Kidney epithelial cell (primary cell): ENCODE measurements around the gene SRPK3. TPM values are rescaled to one million over a fixed set of nuclear protein-coding genes. Genes with fewer than 3 reads are reported as not detected.
"Not testable (repeated sequence)": the region's sequence is repeated elsewhere in the genome, so short reads cannot be mapped to it uniquely, and the experiment has no call there.

Experiments
- DNase-seq: peaks from one replicate; pipeline ENCODE4 v3.0.0-alpha.2; 2010; ENCODE audit warnings: low read depth
- H3K27me3 ChIP-seq: 2 replicates; pipeline ENCODE4 v1.6.0; 2011; ENCODE audit warnings: low read length; ENCODE audit not compliant: control insufficient read depth, insufficient read depth
- H3K36me3 ChIP-seq: 2 replicates; pipeline ENCODE4 v1.5.1; 2011; ENCODE audit warnings: low read length; ENCODE audit not compliant: control insufficient read depth, insufficient read depth
- H3K4me3 ChIP-seq: 2 replicates; pipeline ENCODE4 v1.5.1; 2011; ENCODE audit warnings: low read depth, mild to moderate bottlenecking, control low read depth, low read length
- total RNA-seq: library from RNA; depleted of rRNA; stranded (reverse); fragments of >200 nt; gene quantifications from 2 replicates; pipeline ENCODE4 v1.2.3, GENCODE V29; 2015
- TF ChIP-seq, protein P1 (sequence below): IDR thresholded peaks from 2 replicates; pipeline ENCODE4 v1.5.1; 2011; ENCODE audit warnings: mild to moderate bottlenecking, moderate library complexity, low read length, control low read depth, inconsistent platforms; ENCODE audit not compliant: insufficient read depth, poor library complexity, severe bottlenecking

Gene SRPK3
- total RNA-seq, 1 donor from 2014 or later = 0.08 TPM

DNA sequence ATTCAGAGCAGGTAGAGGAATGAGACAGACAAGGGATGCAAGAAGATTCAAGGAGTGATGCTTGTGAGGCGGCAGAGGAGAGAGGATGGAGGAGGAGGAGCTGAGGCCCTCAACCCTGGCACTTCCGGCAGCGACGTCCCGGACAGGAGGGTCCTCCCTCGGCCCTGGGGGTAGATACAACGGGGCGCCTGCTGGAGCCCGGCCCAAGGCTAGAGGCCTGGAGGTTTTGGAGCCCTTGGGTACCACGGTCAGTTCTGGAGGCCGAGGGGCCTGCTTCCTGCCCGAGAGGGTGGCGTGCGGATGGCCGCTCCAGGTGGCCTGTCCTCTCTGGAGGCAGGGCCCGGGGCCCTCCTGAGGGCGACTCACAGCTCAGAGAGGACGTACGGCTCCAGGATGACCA lies 27.1 kb downstream of the SRPK3 start:
- H3K36me3 ChIP-seq = no peaks in the 10 kb centered on the region
- H3K27me3 ChIP-seq = peaks cover 6% of the 10 kb centered on the region
- no peak for DNase-seq
- TF ChIP-seq, protein P1, sequence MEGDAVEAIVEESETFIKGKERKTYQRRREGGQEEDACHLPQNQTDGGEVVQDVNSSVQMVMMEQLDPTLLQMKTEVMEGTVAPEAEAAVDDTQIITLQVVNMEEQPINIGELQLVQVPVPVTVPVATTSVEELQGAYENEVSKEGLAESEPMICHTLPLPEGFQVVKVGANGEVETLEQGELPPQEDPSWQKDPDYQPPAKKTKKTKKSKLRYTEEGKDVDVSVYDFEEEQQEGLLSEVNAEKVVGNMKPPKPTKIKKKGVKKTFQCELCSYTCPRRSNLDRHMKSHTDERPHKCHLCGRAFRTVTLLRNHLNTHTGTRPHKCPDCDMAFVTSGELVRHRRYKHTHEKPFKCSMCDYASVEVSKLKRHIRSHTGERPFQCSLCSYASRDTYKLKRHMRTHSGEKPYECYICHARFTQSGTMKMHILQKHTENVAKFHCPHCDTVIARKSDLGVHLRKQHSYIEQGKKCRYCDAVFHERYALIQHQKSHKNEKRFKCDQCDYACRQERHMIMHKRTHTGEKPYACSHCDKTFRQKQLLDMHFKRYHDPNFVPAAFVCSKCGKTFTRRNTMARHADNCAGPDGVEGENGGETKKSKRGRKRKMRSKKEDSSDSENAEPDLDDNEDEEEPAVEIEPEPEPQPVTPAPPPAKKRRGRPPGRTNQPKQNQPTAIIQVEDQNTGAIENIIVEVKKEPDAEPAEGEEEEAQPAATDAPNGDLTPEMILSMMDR = no peak
- no peak overlapping the region for H3K4me3 ChIP-seq

DNA sequence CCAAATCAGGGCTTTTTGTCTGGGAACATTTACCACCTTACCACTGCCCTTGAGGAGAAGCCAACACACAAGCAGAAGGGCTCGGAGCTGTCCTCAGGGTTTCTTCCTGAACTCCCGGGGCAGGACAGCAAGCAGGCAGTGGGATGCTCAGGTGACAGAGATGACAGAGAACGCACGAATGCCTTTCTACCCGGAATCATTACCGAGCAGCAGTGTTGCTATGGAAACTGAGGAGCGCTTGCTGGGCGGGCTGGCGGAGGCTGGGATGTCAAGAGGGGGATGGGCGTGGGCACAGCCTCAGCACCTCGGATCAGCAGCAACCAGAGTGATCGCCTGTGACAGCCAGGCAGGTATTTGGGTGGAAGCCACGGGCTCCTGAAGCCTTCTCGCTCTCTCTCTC lies 31.4 kb downstream of the SRPK3 start:
- TF ChIP-seq, protein P1 = no peak
- H3K4me3 ChIP-seq = no peak overlapping the region
- peaks cover 6% of the 10 kb centered on the region for H3K27me3 ChIP-seq
- H3K36me3 ChIP-seq = no peaks in the 10 kb centered on the region
- DNase-seq = no peak

DNA sequence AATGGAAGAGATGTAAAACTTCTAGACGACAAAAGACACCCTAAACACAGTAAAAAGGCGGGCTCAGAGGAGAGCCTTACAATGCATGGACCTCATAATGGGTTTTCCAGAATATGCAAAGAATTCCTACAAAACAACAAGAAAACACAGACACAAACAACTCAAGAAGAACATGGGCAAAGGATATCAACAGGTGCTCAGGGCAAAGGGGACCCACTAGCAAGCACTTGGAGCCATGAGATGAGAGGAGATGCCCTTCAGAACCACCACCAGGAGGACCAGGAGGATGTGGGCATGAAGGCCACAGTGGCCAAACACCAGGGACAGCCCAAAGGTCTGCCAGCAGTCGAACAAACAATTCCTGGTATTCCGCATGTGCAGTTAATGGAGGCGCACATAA lies 32.3 kb downstream of the SRPK3 start:
- Histone ChIP-seq H3K27me3 (peaks cover 6% of the 10 kb centered on the region), H3K4me3 (no peak overlapping the region), H3K36me3 (no peaks in the 10 kb centered on the region)
- DNase-seq = no peak
- TF ChIP-seq, protein P1 = no peak

DNA sequence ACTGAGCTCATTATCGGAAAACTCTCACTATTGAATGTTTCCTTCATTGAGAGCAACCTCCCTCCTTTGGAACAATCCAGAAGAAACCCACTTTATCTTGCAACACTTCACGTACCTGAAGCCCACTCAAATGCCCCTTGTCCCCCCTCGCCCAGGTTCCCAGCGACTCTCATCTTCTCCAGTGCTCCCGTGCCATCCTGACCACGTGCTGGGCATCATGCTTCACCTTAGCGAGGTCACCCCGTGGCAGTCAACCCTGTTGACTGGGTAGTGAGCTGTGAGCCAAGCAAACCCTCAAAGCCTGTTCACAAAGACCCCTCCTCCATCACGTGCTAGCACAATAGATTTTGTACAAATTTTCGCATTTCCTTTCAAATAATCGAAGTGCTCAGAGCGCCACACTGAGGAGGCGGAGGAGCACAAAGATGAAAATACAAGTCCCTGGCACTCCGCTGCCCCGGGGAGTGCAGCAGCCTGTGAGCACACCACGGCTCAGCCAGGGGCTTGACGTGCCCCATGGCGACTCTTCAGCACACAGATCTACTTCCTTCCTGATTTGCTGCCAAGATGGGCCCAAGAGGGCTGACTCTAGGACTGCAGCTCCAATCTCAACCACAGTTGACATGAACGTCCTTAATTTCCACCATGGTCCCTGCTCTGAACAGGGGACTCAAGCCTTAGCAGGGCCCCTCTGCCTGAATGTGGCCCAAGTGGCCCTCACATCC lies 33.9 kb downstream of the SRPK3 start:
- TF ChIP-seq, protein P1 = no peak
- DNase-seq = no peak
- Histone ChIP-seq H3K36me3 (no peaks in the 10 kb centered on the region), H3K27me3 (peaks cover 11% of the 10 kb centered on the region), H3K4me3 (no peak overlapping the region)

DNA sequence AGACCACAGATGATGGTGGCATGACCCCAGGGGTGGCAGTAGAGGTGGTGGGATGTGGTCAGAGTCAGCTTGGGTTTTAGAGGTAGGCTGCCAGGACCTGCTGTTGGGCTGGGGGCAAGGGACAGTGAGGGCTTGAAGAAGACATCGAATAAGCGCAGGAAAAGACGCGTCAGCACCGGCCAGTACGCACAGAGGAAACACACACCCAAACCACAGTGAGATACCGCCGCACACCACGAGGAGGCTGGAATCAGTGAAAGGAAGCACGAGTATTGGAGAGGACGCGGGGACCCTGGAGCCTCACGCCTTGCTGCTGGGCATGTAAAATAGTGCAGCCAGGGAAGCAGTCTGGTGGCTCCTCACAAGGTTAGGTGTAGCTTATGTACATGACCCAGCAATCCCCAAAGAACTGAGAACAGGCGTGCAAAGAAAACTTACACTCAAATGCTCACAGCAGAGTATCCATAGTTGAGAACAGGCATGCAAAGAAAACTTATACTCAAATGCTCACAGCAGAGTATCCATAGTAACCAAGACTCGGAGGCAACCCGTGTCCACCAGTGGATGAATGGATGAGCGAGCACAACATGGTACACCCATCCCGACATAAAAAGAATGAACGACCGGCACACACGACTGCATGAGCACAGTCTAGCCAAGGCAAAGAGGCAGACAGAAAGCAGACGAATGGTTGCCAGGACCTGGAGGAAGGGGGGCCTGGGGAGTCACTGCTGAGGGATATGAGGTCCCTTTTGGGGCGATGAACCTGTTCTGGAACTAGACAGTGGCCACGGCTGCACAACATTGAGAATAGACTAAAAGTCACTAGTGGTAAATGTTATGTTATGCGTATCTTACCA lies 36.2 kb downstream of the SRPK3 start:
- TF ChIP-seq, protein P1 = no peak
- Histone ChIP-seq H3K4me3 (no peak overlapping the region), H3K36me3 (no peaks in the 10 kb centered on the region), H3K27me3 (peaks cover 11% of the 10 kb centered on the region)
- DNase-seq = no peak

DNA sequence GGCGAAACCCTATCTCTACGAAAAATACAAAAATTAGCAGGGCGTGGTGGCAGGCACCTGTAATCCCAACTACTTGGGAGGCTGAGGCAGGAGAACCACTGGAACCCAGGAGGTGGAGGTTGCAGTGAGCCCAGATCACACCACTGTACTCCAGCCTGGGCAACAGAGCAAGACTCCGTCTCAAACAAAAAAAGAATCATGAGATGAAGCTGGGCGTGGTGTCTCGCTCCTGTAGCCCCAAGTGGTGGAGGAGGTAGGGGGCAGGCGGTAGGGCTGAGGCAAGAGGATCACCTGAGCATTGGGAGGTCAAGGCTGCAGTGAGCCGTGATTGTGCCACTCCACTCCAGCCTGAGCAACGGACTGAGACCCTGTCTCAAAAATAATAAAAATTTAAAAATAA lies 37.2 kb downstream of the SRPK3 start:
- not testable (repeated sequence) for DNase-seq, H3K4me3 ChIP-seq, H3K36me3 ChIP-seq, H3K27me3 ChIP-seq
